SU-DHL-6 (cell line): Measurements from ENCODE around the gene STK35.
"Not testable (repeated sequence)": the region's sequence is repeated elsewhere in the genome, so short reads cannot be mapped to it uniquely, and the experiment has no call there.

Experiments used
- H2AFZ ChIP-seq: fragments of 200-600 bp; sonication (generic); 2 replicates; pipeline ENCODE4 v1.6.1; 2014; ENCODE audit warnings: low read depth, mild to moderate bottlenecking, moderate library complexity, mixed read lengths, antibody characterized with exemption, low read length; ENCODE audit not compliant: severe bottlenecking
- H3F3A ChIP-seq: fragments of 200-600 bp; shearing (Covaris generic); 2 replicates; pipeline ENCODE4 v1.6.0; 2016; ENCODE audit warnings: antibody characterized with exemption, mild to moderate bottlenecking; ENCODE audit not compliant: insufficient read depth
- H3K27ac ChIP-seq: fragments of 200-600 bp; sonication (generic); 2 replicates; pipeline ENCODE4 v1.5.1; 2016; ENCODE audit warnings: low read depth, mild to moderate bottlenecking, low read length, moderate library complexity, mixed read lengths
- H3K27me3 ChIP-seq: fragments of 200-600 bp; sonication (generic), shearing (Covaris generic); 2 replicates; pipeline ENCODE4 v1.6.0; 2014; ENCODE audit warnings: mild to moderate bottlenecking, low read length
- H3K36me3 ChIP-seq: fragments of 200-600 bp; sonication (generic); 2 replicates; pipeline ENCODE4 v1.6.1; 2014; ENCODE audit warnings: mild to moderate bottlenecking, low read length, mixed read lengths
- H3K4me2 ChIP-seq: fragments of 300-600, 200-600 bp; shearing (Covaris generic), sonication (generic); 2 replicates; pipeline ENCODE4 v1.6.0; 2014; ENCODE audit warnings: low read length, low read depth, mild to moderate bottlenecking; ENCODE audit not compliant: poor library complexity, severe bottlenecking
- H3K4me3 ChIP-seq: fragments of 200-600 bp; sonication (generic); 2 replicates; pipeline ENCODE4 v1.5.1; 2014; ENCODE audit warnings: antibody characterized with exemption, low read length, mild to moderate bottlenecking, mixed read lengths; ENCODE audit not compliant: insufficient read depth, poor library complexity, severe bottlenecking
- H3K79me2 ChIP-seq: fragments of 200-600 bp; sonication (generic); 2 replicates; pipeline ENCODE4 v1.6.1; 2014; ENCODE audit warnings: mild to moderate bottlenecking, low read length, moderate library complexity; ENCODE audit not compliant: insufficient read depth
- H3K9ac ChIP-seq: fragments of 200-600 bp; sonication (generic); 2 replicates; pipeline ENCODE4 v1.7.0; 2014; ENCODE audit warnings: mild to moderate bottlenecking, low read length
- H3K9me2 ChIP-seq: fragments of 200-600 bp; sonication (generic); replicated peaks from 2 replicates; pipeline ENCODE4 v1.6.1; 2014; ENCODE audit warnings: low read length; ENCODE audit not compliant: insufficient read depth
- H3K9me3 ChIP-seq: fragments of 200-600 bp; sonication (generic); 2 replicates; pipeline ENCODE4 v1.6.1; 2014; ENCODE audit warnings: low read length, mixed read lengths; ENCODE audit not compliant: insufficient read depth
- H4K20me1 ChIP-seq: fragments of 200-600 bp; sonication (generic); 2 replicates; pipeline ENCODE4 v1.6.1; 2014; ENCODE audit warnings: low read depth, mild to moderate bottlenecking, antibody characterized with exemption, low read length, moderate library complexity, mixed read lengths
- EZH2phosphoT487 ChIP-seq: fragments of 200-600 bp; sonication (generic), shearing (Covaris generic); conservative IDR thresholded peaks from 2 replicates; pipeline ENCODE4 v1.6.1; 2018; ENCODE audit warnings: mild to moderate bottlenecking, antibody characterized with exemption, low read length, moderate library complexity, mixed read lengths
- TF ChIP-seq, protein P1 (sequence below): fragments of 200-600 bp; sonication (generic); IDR thresholded peaks from one replicate; pipeline ENCODE4 v1.5.1; 2017; ENCODE audit warnings: antibody characterized with exemption, mild to moderate bottlenecking, low read length, moderate library complexity; ENCODE audit not compliant: insufficient read depth, poor library complexity, severe bottlenecking

STK35 gene

DNA sequence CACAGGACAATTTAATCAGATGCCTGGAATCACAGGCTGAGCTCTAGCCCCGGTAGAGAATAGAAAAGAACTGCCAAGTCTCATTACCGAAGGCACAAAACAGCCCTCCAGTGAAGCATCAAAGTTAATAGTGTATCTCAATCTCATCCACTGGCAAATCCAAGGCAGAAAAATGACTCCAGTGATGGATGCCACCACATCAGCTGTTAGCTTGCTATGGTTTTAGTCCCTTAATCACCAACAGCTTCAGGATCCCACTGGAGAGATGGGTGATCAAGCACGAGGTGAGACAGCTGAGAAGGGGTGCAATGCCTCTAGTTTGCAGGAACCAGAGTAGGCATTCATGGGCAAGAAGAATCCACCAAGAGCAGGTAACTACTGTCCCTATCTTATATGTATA, 81.8 kb downstream of the STK35 start:
- peaks cover 3% of the 10 kb centered on the region; the same call in 1 of the 2 replicates for H3K9me3 ChIP-seq
- H3K36me3 ChIP-seq, result 0 out of 2 replicates have a peak, but pooled peaks cover 4% of the 10 kb centered on the region
- no peak overlapping the region for H3K27ac ChIP-seq
- H4K20me1 ChIP-seq, result no peaks in the 10 kb centered on the region
- no peaks in the 10 kb centered on the region for H3K79me2 ChIP-seq
- H3K4me2 ChIP-seq, result no peak overlapping the region
- TF ChIP-seq EZH2phosphoT487, result no peak
- TF ChIP-seq, protein P1, sequence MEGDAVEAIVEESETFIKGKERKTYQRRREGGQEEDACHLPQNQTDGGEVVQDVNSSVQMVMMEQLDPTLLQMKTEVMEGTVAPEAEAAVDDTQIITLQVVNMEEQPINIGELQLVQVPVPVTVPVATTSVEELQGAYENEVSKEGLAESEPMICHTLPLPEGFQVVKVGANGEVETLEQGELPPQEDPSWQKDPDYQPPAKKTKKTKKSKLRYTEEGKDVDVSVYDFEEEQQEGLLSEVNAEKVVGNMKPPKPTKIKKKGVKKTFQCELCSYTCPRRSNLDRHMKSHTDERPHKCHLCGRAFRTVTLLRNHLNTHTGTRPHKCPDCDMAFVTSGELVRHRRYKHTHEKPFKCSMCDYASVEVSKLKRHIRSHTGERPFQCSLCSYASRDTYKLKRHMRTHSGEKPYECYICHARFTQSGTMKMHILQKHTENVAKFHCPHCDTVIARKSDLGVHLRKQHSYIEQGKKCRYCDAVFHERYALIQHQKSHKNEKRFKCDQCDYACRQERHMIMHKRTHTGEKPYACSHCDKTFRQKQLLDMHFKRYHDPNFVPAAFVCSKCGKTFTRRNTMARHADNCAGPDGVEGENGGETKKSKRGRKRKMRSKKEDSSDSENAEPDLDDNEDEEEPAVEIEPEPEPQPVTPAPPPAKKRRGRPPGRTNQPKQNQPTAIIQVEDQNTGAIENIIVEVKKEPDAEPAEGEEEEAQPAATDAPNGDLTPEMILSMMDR, result no peak
- H3K4me3 ChIP-seq, result no peak overlapping the region
- no peaks in the 10 kb centered on the region for H3K27me3 ChIP-seq
- H3K9ac ChIP-seq, result no peak overlapping the region
- H3F3A ChIP-seq, result no peaks in the 10 kb centered on the region
- H2AFZ ChIP-seq, result no peak overlapping the region
- H3K9me2 ChIP-seq, result no peaks in the 10 kb centered on the region

DNA sequence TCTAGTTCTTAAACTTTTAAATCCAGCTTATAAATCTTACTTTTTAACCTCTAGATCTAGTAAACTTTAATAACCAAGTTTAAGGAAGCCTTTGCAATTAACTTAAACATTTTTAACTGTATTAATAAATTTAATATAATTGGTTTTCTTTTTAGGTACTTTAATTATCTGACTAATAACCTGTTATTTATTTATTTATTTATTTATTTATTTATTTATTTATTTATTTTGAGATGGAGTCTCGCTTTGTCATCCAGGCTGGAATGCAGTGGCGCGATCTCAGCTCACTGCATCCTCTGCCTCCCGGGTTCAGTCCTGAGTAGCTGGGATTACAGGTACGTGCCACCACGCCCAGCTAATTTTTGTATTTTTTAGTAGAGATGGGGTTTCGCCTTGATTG, 83.3 kb downstream of the STK35 start:
- not testable (repeated sequence) for H3K9ac ChIP-seq, H3K27me3 ChIP-seq, H3K9me2 ChIP-seq, H3K9me3 ChIP-seq, H3K79me2 ChIP-seq, H3K4me3 ChIP-seq, H3K36me3 ChIP-seq, H2AFZ ChIP-seq, H3K4me2 ChIP-seq, H3F3A ChIP-seq, H4K20me1 ChIP-seq, H3K27ac ChIP-seq

DNA sequence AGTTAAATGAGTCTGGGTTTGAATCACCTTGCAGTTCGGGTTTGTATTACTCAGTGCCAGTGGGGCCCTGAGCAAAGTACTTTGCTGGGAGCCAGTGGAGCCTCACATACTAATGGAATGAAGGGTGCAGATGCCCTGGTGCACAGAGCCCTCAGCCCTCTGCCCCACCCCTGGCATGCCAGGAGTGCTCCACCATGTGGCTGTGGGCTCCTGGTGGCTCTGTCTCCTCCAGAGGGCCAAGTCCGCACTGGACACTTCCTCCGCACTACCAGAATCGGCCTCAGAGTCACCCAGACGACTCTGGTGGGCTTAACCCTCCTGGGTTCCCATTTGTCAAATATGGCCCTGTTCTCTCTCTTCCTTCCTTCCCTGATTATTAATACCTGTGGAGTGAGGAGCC, 94.0 kb downstream of the STK35 start:
- Histone ChIP-seq H3K4me3 (no peak overlapping the region), H3K36me3 (no peaks in the 10 kb centered on the region)
- TF ChIP-seq EZH2phosphoT487, result no peak
- TF ChIP-seq, protein P1, result no peak

DNA sequence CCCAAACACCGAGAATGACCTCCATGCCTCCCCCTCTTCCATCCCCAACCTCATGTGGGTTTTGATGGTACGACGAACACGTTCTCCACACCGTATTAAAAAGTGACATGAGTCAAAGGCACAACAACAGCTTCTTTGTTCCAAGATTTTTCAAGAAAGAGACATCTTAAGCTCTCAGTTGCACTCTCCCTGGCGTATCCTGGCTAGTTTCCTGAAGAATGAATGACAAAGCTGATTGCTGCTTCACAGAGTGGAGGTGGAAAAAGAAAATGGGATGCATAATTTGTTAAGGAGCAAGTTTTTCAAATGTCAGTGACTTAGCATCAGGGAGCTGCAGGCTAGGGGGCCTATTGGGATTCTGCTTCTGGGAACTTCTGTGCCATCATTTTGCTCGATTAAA, 95.5 kb downstream of the STK35 start:
- Histone ChIP-seq H3K9me2 (no peaks in the 10 kb centered on the region), H3K27ac (no peak overlapping the region), H2AFZ (no peak overlapping the region), H4K20me1 (no peaks in the 10 kb centered on the region), H3K9me3 (no peaks in the 10 kb centered on the region), H3K4me3 (no peak overlapping the region), H3K27me3 (no peaks in the 10 kb centered on the region), H3K4me2 (no peak overlapping the region), H3K9ac (no peak overlapping the region), H3K79me2 (no peaks in the 10 kb centered on the region), H3K36me3 (no peaks in the 10 kb centered on the region), H3F3A (no peaks in the 10 kb centered on the region)
- TF ChIP-seq EZH2phosphoT487, result no peak
- TF ChIP-seq, protein P1, result no peak

More for the DNA sequence above, 94.0 kb downstream of the STK35 start:
- Histone ChIP-seq H3K9ac (no peak overlapping the region), H3K9me3 (no peaks in the 10 kb centered on the region), H3K27ac (no peak overlapping the region), H3K27me3 (no peaks in the 10 kb centered on the region), H3K79me2 (no peaks in the 10 kb centered on the region), H2AFZ (no peak overlapping the region), H3F3A (no peaks in the 10 kb centered on the region), H3K4me2 (no peak overlapping the region), H3K9me2 (no peaks in the 10 kb centered on the region), H4K20me1 (no peaks in the 10 kb centered on the region)
